ENCODE results near the gene BRD7. TPM values are rescaled to one million over a fixed set of nuclear protein-coding genes. Genes with fewer than 3 reads are reported as not detected.

The BRD7 gene
- total and polyA plus RNA-seq, 2 of the 4 experiments (the other 2 are of a cell fraction) = 24.8 to 29.9 TPM

GRCh38 chr16:50300942-50301625 lies 67.7 kb downstream of the BRD7 start:
- peak; percentile 87 for DNase-seq
- H3K9ac ChIP-seq (ENCODE audit: low read depth, low read length) = peak overlapping the region; percentile 27; the same call in 1 of the 2 replicates
- no peaks in the 10 kb centered on the region for H4K20me1 ChIP-seq (ENCODE audit: insufficient read depth, low read length)
- peak overlapping the region; percentile 62 for H4K5ac ChIP-seq (ENCODE audit: low read depth, low read length)
- H3K23ac ChIP-seq (ENCODE audit: low read depth, low read length) = peak overlapping the region; percentile 92; the same call in 1 of the 2 replicates
- H3K27me3 ChIP-seq (ENCODE audit: control insufficient read depth, insufficient read depth, low read length) = no peaks in the 10 kb centered on the region
- no peaks in the 10 kb centered on the region for H3K36me3 ChIP-seq (ENCODE audit: control insufficient read depth, insufficient read depth, low read length)
- dilution Hi-C loops (cut with HindIII; ENCODE audit: low sequenced_read_pairs, unreplicated experiment) = no loop called here
- CTCF ChIA-PET = no interaction called here
- H3K79me1 ChIP-seq (ENCODE audit: low read depth in 1 of 2, low read length in 2 of 2) = peaks cover 0 to 16% of the 10 kb centered on the region in 2 experiments; a peak in 1 of 4 replicates
- no peak for TF ChIP-seq CHD1 (IDR thresholded peaks at IDR 0.05; ENCODE audit: low read depth, low read length)
- TF ChIP-seq MXI1 (IDR thresholded peaks at IDR 0.05; ENCODE audit: borderline replicate concordance, low read depth, low read length) = no peak
- TF ChIP-seq CEBPB (IDR thresholded peaks at IDR 0.05; ENCODE audit: low read depth, low read length) = no peak
- no peak for TF ChIP-seq CTCF (conservative IDR thresholded peaks at IDR 0.05; ENCODE audit: low read depth, low read length)
- TF ChIP-seq SMC3 (IDR thresholded peaks at IDR 0.05; ENCODE audit: low read depth, low read length) = no peak
- peak overlapping the region; percentile 85 for H3K14ac ChIP-seq (replicated peaks; ENCODE audit: low read depth, low read length)
- H4K91ac ChIP-seq (ENCODE audit: insufficient read depth, low read depth, low read length) = peak overlapping the region; percentile 92
- peak overlapping the region; percentile 95 for H2BK5ac ChIP-seq (ENCODE audit: low read depth, low read length, poor library complexity, severe bottlenecking)
- no peaks in the 10 kb centered on the region for H3K9me3 ChIP-seq (ENCODE audit: control insufficient read depth, insufficient read depth, low read length)
- peak overlapping the region; percentile 92 for H2AFZ ChIP-seq (replicated peaks; ENCODE audit: low read length, poor library complexity)
- H3K4me3 ChIP-seq (ENCODE audit: insufficient read depth, low read depth, low read length) = no peak overlapping the region
- H2AK9ac ChIP-seq (replicated peaks; ENCODE audit: low read depth, low read length, poor library complexity) = peak overlapping the region; percentile 97
- peak overlapping the region; percentile 37 to 77 for H4K8ac ChIP-seq (ENCODE audit: low read depth in 2 of 2, low read length in 2 of 2)
- ATAC-seq (ENCODE audit: low read depth) = peak; percentile 33
- intact Hi-C loops (cut with micrococcal nuclease) = loop anchor here (2.0 to 5.0 kb wide), 4 partner anchors 34 to 234 kb away; partner anchors contain the start of genes ADCY7 and HEATR3
- peak overlapping the region; percentile 47 for H3K56ac ChIP-seq (ENCODE audit: extremely low read depth, insufficient read depth, low read length)
- peak overlapping the region; percentile 83 for H3K27ac ChIP-seq (ENCODE audit: insufficient read depth, low read length)
- H3K18ac ChIP-seq (ENCODE audit: low read depth, low read length) = peak overlapping the region; percentile 46
- in situ Hi-C loops (cut with MboI; ENCODE audit: low sequenced_read_pairs) = no loop called here
- peaks cover 43% of the 10 kb centered on the region for H3K4me1 ChIP-seq (ENCODE audit: control insufficient read depth, insufficient read depth, low read length)
- H2AK5ac ChIP-seq (ENCODE audit: low read depth, low read length) = peak overlapping the region; percentile 86
- no peak overlapping the region; the same call in 1 of the 2 replicates for H3K4me2 ChIP-seq (ENCODE audit: low read depth, low read length)
- H3K4ac ChIP-seq (ENCODE audit: low read depth, low read length) = peak overlapping the region; percentile 90
- 84% methylated on average over 11 of the region's 23 CpGs; no CpG with 5 or more reads in 1 of the 2 experiments for WGBS, 2 experiments (ENCODE audit: extremely low coverage in 2 of 2, insufficient read length in 1 of 2)
- POLR2A ChIA-PET (ENCODE audit: unreplicated experiment) = interaction anchor here (0.6 kb wide), 1 partner anchor 831 kb away, joined by 3 read pairs; no protein-coding TSS in a partner anchor
- BruUV-seq (replicated peaks) = no TSS peak
- peak overlapping the region; percentile 96 for H2BK120ac ChIP-seq (ENCODE audit: low read depth, low read length)
- H2BK20ac ChIP-seq (ENCODE audit: low read depth, low read length) = peak overlapping the region; percentile 93
- H2BK15ac ChIP-seq (ENCODE audit: low read depth, low read length) = peak overlapping the region; percentile 88; the same call in 2 of the 3 replicates
- H3K9me1 ChIP-seq (ENCODE audit: insufficient read depth, low read length) = peaks cover 26% of the 10 kb centered on the region

All from IMR-90 (cell line).